SK-N-SH (cell line): ENCODE measurements around the gene SHKBP1. TPM values are rescaled to one million over a fixed set of nuclear protein-coding genes. Genes with fewer than 3 reads are reported as not detected.

Experiments
- CTCF ChIA-PET: fragments of 300-600, 350-600 bp; formaldehyde crosslinking; extraction: SDS; loops from one replicate; lab custom pipeline; 2021; lab: Yijun Ruan, JAX
- POLR2A ChIA-PET: fragments of 350-600 bp; sonication (Branson Sonifier 250); formaldehyde crosslinking; extraction: SDS; loops from one replicate; lab custom pipeline; 2020; ENCODE audit warnings: antibody characterized with exemption, inconsistent platforms; lab: Yijun Ruan, JAX
- DNase-seq: peaks from one replicate; pipeline ENCODE4 v3.0.0; 2012
- H2AFZ ChIP-seq: fragments of 200-600 bp; sonication (generic); 2 replicates; pipeline ENCODE4 v1.8.1; 2016; ENCODE audit warnings: antibody characterized with exemption, mild to moderate bottlenecking, low read depth
- H3F3A ChIP-seq: fragments of 200-600 bp; sonication (generic); replicated peaks from 2 replicates; pipeline ENCODE3; 2016; ENCODE audit warnings: antibody characterized with exemption, mild to moderate bottlenecking; ENCODE audit not compliant: insufficient read depth
- H3K27ac ChIP-seq, 2 experiments: fragments of 200-500 bp in 1 of 2; fragments of 200-600 bp in 1 of 2; sonication (Bioruptor generic) in 1 of 2; sonication (generic), shearing (Covaris generic) in 1 of 2; 2 replicates each; pipeline versions ENCODE4 v1.5.1 to v1.6.1; 2014 to 2016; ENCODE audit warnings: low read depth in 2 of 2, inconsistent platforms in 1 of 2, low read length in 1 of 2, mild to moderate bottlenecking in 1 of 2, mixed read lengths in 1 of 2
- H3K27me3 ChIP-seq: fragments of 200-600 bp; sonication (generic), shearing (Covaris generic); 2 replicates; pipeline ENCODE4 v1.6.1; 2016; ENCODE audit warnings: mixed run types; ENCODE audit not compliant: insufficient read depth
- H3K36me3 ChIP-seq, 2 experiments: fragments of 200-500 bp in 1 of 2; fragments of 200-600 bp in 1 of 2; sonication (Bioruptor generic) in 1 of 2; sonication (generic) in 1 of 2; replicated peaks in 1 of 2; 2 replicates each; pipeline versions ENCODE3 to v1.5.1; 2014 to 2016; ENCODE audit warnings: low read length in 1 of 2, mild to moderate bottlenecking in 1 of 2; ENCODE audit not compliant: insufficient read depth in 2 of 2, control insufficient read depth in 1 of 2
- H3K4me1 ChIP-seq, 2 experiments: fragments of 200-500 bp in 1 of 2; fragments of 200-600 bp in 1 of 2; sonication (Bioruptor generic) in 1 of 2; sonication (generic), shearing (Covaris generic) in 1 of 2; 2 replicates each; pipeline versions ENCODE4 v1.5.1 to v1.6.1; 2014 to 2016; ENCODE audit warnings: low read depth in 1 of 2, low read length in 1 of 2, mixed run types in 1 of 2; ENCODE audit not compliant: insufficient read depth in 2 of 2, control insufficient read depth in 1 of 2
- H3K4me2 ChIP-seq: fragments of 200-600 bp; sonication (generic), shearing (Covaris generic); 2 replicates; pipeline ENCODE4 v1.6.1; 2017; ENCODE audit warnings: mixed run types
- H3K4me3 ChIP-seq, 2 experiments: fragments of 200-500 bp in 1 of 2; fragments of 200-600 bp in 1 of 2; sonication (Bioruptor generic) in 1 of 2; sonication (generic), shearing (Covaris generic) in 1 of 2; 2 replicates each; pipeline versions ENCODE4 v1.5.1 to v1.8.1; 2014 to 2016; ENCODE audit warnings: low read depth in 2 of 2, inconsistent platforms in 1 of 2, low read length in 1 of 2, mild to moderate bottlenecking in 1 of 2, mixed read lengths in 1 of 2, moderate library complexity in 1 of 2
- H3K79me2 ChIP-seq: fragments of 200-600 bp; sonication (generic); 2 replicates; pipeline ENCODE4 v1.8.1; 2017; ENCODE audit warnings: mild to moderate bottlenecking; ENCODE audit not compliant: insufficient read depth
- H3K9ac ChIP-seq: fragments of 200-600 bp; sonication (generic); 2 replicates; pipeline ENCODE4 v1.6.1; 2017; ENCODE audit warnings: mixed run types
- H3K9me2 ChIP-seq: fragments of 200-600 bp; sonication (generic); 2 replicates; pipeline ENCODE4 v1.6.1; 2017; ENCODE audit warnings: mixed run types
- H3K9me3 ChIP-seq: fragments of 200-600 bp; sonication (generic); 2 replicates; pipeline ENCODE4 v1.6.1; 2017; ENCODE audit warnings: mixed run types, mild to moderate bottlenecking, moderate library complexity
- H4K20me1 ChIP-seq: fragments of 200-600 bp; sonication (generic); 2 replicates; pipeline ENCODE4 v1.6.1; 2017; ENCODE audit warnings: mild to moderate bottlenecking, mixed run types; ENCODE audit not compliant: insufficient read depth
- ELF1 ChIP-seq: IDR thresholded peaks from 2 replicates; pipeline ENCODE4 v1.4.0; 2012
- EP300 ChIP-seq, 2 experiments: IDR thresholded peaks; 2 replicates each; pipeline versions ENCODE4 v1.4.0 to v1.6.1; 2012; ENCODE audit warnings: borderline replicate concordance in 1 of 2, low read depth in 1 of 2, low read length in 1 of 2
- FOXM1 ChIP-seq: IDR thresholded peaks from 2 replicates; pipeline ENCODE4 v1.4.0; 2012; ENCODE audit warnings: low read depth, mild to moderate bottlenecking
- GABPA ChIP-seq: IDR thresholded peaks from 2 replicates; pipeline ENCODE4 v1.4.0; 2012; ENCODE audit warnings: low read depth, mild to moderate bottlenecking
- GATA2 ChIP-seq: sonication (generic); formaldehyde crosslinking; IDR thresholded peaks from 2 replicates; pipeline ENCODE4 v1.5.0; 2020; ENCODE audit warnings: mild to moderate bottlenecking, missing genetic modification reagents
- JUND ChIP-seq: IDR thresholded peaks from 2 replicates; pipeline ENCODE4 v1.4.0; 2012
- MEF2A ChIP-seq: IDR thresholded peaks from 2 replicates; pipeline ENCODE4 v1.4.0; 2012; ENCODE audit warnings: low read depth, borderline replicate concordance
- NFIC ChIP-seq: IDR thresholded peaks from 2 replicates; pipeline ENCODE4 v1.4.0; 2012; ENCODE audit warnings: borderline replicate concordance
- NRF1 ChIP-seq: IDR thresholded peaks from 2 replicates; pipeline ENCODE4 v1.6.1; 2012; ENCODE audit warnings: low read depth, mild to moderate bottlenecking, low read length
- RAD21 ChIP-seq: IDR thresholded peaks from 2 replicates; pipeline ENCODE4 v1.6.1; 2012; ENCODE audit warnings: mild to moderate bottlenecking, low read length
- RCOR1 ChIP-seq: fragments of 150-350 bp; IDR thresholded peaks from 2 replicates; pipeline ENCODE4 v1.6.1; 2017; ENCODE audit warnings: antibody characterized with exemption, low read length
- RFX5 ChIP-seq: IDR thresholded peaks from 2 replicates; pipeline ENCODE4 v1.6.1; 2012; ENCODE audit warnings: mild to moderate bottlenecking, improper control_type of control experiment, low read length
- RXRA ChIP-seq: IDR thresholded peaks from 2 replicates; pipeline ENCODE4 v1.4.0; 2012; ENCODE audit warnings: low read depth, mild to moderate bottlenecking, borderline replicate concordance
- SIN3A ChIP-seq: IDR thresholded peaks from 2 replicates; pipeline ENCODE4 v1.6.1; 2012; ENCODE audit warnings: low read depth, mild to moderate bottlenecking, low read length, moderate library complexity, borderline replicate concordance
- TAF1 ChIP-seq: IDR thresholded peaks from 2 replicates; pipeline ENCODE4 v1.6.1; 2012; ENCODE audit warnings: low read depth, mild to moderate bottlenecking, low read length, moderate library complexity, borderline replicate concordance
- TCF12 ChIP-seq: IDR thresholded peaks from 2 replicates; pipeline ENCODE4 v1.4.0; 2012
- USF1 ChIP-seq: IDR thresholded peaks from 2 replicates; pipeline ENCODE4 v1.4.0; 2012; ENCODE audit warnings: low read depth, borderline replicate concordance
- YY1 ChIP-seq: IDR thresholded peaks from 2 replicates; pipeline ENCODE4 v1.4.0; 2012; ENCODE audit warnings: low read depth, mild to moderate bottlenecking
- ZBTB33 ChIP-seq: IDR thresholded peaks from 2 replicates; pipeline ENCODE4 v1.4.0; 2012; ENCODE audit warnings: low read depth, borderline replicate concordance
- WGBS: methylation state at CpG from one replicate; pipeline ENCODE4 v1.1.6; 2017; ENCODE audit warnings: low lambda C conversion rate; 5-methylcytosine and 5-hydroxymethylcytosine counted together
- polyA plus RNA-seq, 3 experiments: library from polyadenylated mRNA; depleted of rRNA; stranded (reverse); fragments of >200 nt; gene quantifications; 2 replicates each; pipeline ENCODE4 v1.2.3, GENCODE V29; 2012
- TF ChIP-seq, protein P1 (sequence below): IDR thresholded peaks from 2 replicates; pipeline ENCODE4 v1.6.1; 2012; ENCODE audit warnings: mild to moderate bottlenecking, low read depth, low read length, moderate library complexity

Gene SHKBP1
- polyA plus RNA-seq, 1 of the 3 experiments (the other 2 are of a cell fraction) = 62.7 TPM

DNA sequence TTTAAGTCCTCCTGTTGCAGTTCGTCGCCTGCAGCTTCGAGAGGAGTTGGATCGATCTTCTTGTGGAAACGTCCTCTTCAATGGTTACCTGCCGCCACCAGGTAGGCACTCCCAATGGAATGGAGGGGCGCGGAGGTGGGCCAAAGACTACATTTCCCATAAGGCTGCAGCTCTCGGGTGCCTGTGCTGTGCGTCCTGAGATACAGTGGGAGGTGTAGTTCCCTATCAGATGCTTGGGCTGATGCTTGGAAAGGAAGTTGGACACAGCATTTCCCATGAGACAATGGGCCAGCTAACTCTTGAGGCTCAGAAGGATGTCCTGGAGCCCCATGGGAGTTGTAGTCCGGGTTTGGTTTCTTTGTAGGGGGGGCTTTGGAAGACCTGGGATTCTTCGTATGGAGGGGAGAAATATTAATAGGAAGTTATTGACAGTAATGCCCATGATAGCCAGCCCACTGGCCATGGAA, 1.8 kb downstream of the SHKBP1 start (continued):
- TF ChIP-seq RXRA = no peak
- TF ChIP-seq USF1 = no peak
- TF ChIP-seq RFX5 = no peak
- TF ChIP-seq YY1 = no peak
- TF ChIP-seq SIN3A = no peak
- TF ChIP-seq RAD21 = no peak
- TF ChIP-seq, all 33 proteins: peak for 0

- no peaks in the 10 kb centered on the region for H3K79me2 ChIP-seq
- TF ChIP-seq SIN3A (no peak), RXRA (no peak), NRF1 (no peak), MEF2A (no peak), RCOR1 (no peak), GABPA (no peak), TCF12 (no peak), ZBTB33 (no peak), TAF1 (no peak), FOXM1 (no peak), ELF1 (no peak), EP300 (IDR thresholded peaks at IDR 0.05; ENCODE audit: borderline replicate concordance in 1 of 2, low read depth in 1 of 2, low read length in 1 of 2) (no peak), NFIC (no peak), JUND (no peak), GATA2 (CRISPR knock-in tag) (no peak)
- TF ChIP-seq, protein P1, sequence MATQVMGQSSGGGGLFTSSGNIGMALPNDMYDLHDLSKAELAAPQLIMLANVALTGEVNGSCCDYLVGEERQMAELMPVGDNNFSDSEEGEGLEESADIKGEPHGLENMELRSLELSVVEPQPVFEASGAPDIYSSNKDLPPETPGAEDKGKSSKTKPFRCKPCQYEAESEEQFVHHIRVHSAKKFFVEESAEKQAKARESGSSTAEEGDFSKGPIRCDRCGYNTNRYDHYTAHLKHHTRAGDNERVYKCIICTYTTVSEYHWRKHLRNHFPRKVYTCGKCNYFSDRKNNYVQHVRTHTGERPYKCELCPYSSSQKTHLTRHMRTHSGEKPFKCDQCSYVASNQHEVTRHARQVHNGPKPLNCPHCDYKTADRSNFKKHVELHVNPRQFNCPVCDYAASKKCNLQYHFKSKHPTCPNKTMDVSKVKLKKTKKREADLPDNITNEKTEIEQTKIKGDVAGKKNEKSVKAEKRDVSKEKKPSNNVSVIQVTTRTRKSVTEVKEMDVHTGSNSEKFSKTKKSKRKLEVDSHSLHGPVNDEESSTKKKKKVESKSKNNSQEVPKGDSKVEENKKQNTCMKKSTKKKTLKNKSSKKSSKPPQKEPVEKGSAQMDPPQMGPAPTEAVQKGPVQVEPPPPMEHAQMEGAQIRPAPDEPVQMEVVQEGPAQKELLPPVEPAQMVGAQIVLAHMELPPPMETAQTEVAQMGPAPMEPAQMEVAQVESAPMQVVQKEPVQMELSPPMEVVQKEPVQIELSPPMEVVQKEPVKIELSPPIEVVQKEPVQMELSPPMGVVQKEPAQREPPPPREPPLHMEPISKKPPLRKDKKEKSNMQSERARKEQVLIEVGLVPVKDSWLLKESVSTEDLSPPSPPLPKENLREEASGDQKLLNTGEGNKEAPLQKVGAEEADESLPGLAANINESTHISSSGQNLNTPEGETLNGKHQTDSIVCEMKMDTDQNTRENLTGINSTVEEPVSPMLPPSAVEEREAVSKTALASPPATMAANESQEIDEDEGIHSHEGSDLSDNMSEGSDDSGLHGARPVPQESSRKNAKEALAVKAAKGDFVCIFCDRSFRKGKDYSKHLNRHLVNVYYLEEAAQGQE = no peak
- H4K20me1 ChIP-seq = no peaks in the 10 kb centered on the region
- POLR2A ChIA-PET = no interaction called here
- no peak for DNase-seq
- no peaks in the 10 kb centered on the region for H3K9me2 ChIP-seq
- no peaks in the 10 kb centered on the region for H3K9me3 ChIP-seq
- H2AFZ ChIP-seq = no peak overlapping the region
- WGBS = 95% methylated on average over 13 of the region's 13 CpGs
- H3F3A ChIP-seq = peaks cover 9% of the 10 kb centered on the region
- no peak overlapping the region for H3K9ac ChIP-seq
- no peaks in the 10 kb centered on the region for H3K27me3 ChIP-seq
- CTCF ChIA-PET = no interaction called here
- H3K4me2 ChIP-seq = no peak overlapping the region
- no peak overlapping the region for H3K4me3 ChIP-seq
- peaks cover 5 to 21% of the 10 kb centered on the region in 2 experiments for H3K36me3 ChIP-seq
- peaks cover 4 to 10% of the 10 kb centered on the region in 2 experiments; a peak in 2 of 4 replicates for H3K4me1 ChIP-seq
- no peak overlapping the region for H3K27ac ChIP-seq
These were observed 3.9 kb downstream of the SHKBP1 start for GRCh38 chr19:40580619-40581018.
